GM18517 (cell line): ENCODE measurements around the gene APBB1IP.
"Not testable (repeated sequence)": the region's sequence is repeated elsewhere in the genome, so short reads cannot be mapped to it uniquely, and the experiment has no call there.

Experiments used
- ATAC-seq: cut with Tn5 transposase; IDR thresholded peaks from one replicate; pipeline ENCODE4 v1.9.1; 2021; ENCODE audit warnings: mild to moderate bottlenecking, moderate library complexity; ENCODE audit not compliant: unreplicated experiment

The APBB1IP gene

GRCh38 chr10:26475386-26475785, 37.2 kb downstream of the APBB1IP start:
- no peak for ATAC-seq

GRCh38 chr10:26477501-26477900, 39.4 kb downstream of the APBB1IP start:
- no peak for ATAC-seq

GRCh38 chr10:26478061-26478460, 39.9 kb downstream of the APBB1IP start:
- ATAC-seq: no peak

GRCh38 chr10:26479766-26480492, 41.8 kb downstream of the APBB1IP start:
- peak; percentile 34 for ATAC-seq

- no peak for ATAC-seq
Measured at GRCh38 chr10:26481315-26481692, 43.2 kb downstream of the APBB1IP start.

GRCh38 chr10:26481914-26482550, 43.9 kb downstream of the APBB1IP start:
- peak; percentile 43 for ATAC-seq

GRCh38 chr10:26483554-26483953, 45.4 kb downstream of the APBB1IP start:
- no peak for ATAC-seq

- ATAC-seq: no peak
Measured at GRCh38 chr10:26485150-26485941, 47.2 kb downstream of the APBB1IP start.

GRCh38 chr10:26486304-26486703, 48.2 kb downstream of the APBB1IP start:
- no peak for ATAC-seq

GRCh38 chr10:26486990-26487850, 49.1 kb downstream of the APBB1IP start:
- ATAC-seq: peak; percentile 90

GRCh38 chr10:26488344-26488743, 50.2 kb downstream of the APBB1IP start:
- no peak for ATAC-seq

- no peak for ATAC-seq
Measured at GRCh38 chr10:26489081-26489480, 50.9 kb downstream of the APBB1IP start.

- ATAC-seq: not testable (repeated sequence)
Measured at GRCh38 chr10:26490367-26490766, 52.2 kb downstream of the APBB1IP start.

GRCh38 chr10:26491276-26491675, 53.1 kb downstream of the APBB1IP start:
- no peak for ATAC-seq

GRCh38 chr10:26491934-26492333, 53.8 kb downstream of the APBB1IP start:
- ATAC-seq: no peak

- ATAC-seq: not testable (repeated sequence)
Measured at GRCh38 chr10:26492725-26493124, 54.6 kb downstream of the APBB1IP start.

- no peak for ATAC-seq
Measured at GRCh38 chr10:26494018-26494417, 55.9 kb downstream of the APBB1IP start.

GRCh38 chr10:26499426-26499825, 61.3 kb downstream of the APBB1IP start:
- ATAC-seq: no peak

GRCh38 chr10:26502986-26503385, 64.8 kb downstream of the APBB1IP start:
- no peak for ATAC-seq

- ATAC-seq: no peak
Measured at GRCh38 chr10:26503911-26504310, 65.8 kb downstream of the APBB1IP start.

GRCh38 chr10:26504429-26504828, 66.3 kb downstream of the APBB1IP start:
- ATAC-seq: not testable (repeated sequence)
